GM21737 (cell line): ENCODE results near the gene DST.

Experiments used
- ATAC-seq: cut with Tn5 transposase; IDR thresholded peaks from one replicate; pipeline ENCODE4 v1.9.1; 2021; ENCODE audit warnings: mild to moderate bottlenecking, moderate library complexity; ENCODE audit not compliant: unreplicated experiment

The DST gene

DNA sequence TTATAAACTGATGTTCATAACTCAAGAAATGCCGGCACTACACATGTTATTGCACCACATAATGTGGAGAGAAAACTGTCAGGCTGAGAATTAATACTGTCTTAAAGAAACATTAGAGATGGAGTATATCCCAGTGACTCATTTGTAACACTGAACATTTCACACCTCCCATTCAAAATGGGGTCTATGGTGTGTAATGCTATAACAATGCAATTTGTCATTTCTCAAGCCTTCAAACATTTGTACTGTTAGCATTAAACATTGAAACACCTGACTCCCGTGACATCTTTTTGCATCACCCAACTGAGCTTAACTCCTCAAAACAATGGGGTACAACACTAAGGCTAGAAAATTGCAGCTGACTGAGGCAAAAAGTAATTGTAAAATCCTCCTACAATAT, 151.7 kb downstream of the DST start:
- no peak for ATAC-seq

DNA sequence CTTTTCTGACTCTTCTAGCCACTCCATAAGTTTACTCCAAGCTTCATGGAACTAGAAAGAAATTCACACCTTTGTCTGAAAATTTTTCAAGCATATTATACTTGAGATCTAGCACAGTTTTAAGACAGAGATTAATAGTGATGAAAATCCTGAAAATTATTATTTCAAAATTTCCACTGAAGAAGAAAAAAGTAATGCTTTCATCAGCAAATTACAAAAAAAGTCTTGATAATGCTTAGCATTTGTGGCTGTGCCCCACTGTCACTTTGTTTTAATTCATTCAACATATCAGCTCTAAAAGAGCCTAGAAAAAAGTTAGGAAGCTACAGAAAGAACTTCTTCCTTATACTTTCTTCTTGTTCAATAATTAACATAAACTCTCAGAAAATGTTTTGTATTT, 153.1 kb downstream of the DST start:
- ATAC-seq = no peak

DNA sequence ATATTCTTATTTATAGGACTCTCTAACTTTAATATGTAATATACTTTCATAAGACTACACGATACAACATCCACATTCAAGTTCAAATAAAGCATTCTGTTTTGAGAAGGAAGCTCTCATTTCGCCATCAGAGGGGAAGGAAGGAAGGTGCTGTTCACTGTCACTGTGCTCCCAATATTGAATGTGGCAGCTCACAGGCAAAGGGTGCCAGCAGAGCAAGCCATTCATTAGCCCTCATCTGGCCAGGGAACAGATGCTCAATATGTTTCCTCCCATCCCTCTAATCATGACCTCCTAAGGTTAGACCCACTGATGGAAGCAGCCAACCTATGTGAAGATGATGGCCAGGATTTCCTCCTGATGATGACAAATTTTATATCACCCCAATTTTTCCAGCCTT, 154.4 kb downstream of the DST start:
- no peak for ATAC-seq

DNA sequence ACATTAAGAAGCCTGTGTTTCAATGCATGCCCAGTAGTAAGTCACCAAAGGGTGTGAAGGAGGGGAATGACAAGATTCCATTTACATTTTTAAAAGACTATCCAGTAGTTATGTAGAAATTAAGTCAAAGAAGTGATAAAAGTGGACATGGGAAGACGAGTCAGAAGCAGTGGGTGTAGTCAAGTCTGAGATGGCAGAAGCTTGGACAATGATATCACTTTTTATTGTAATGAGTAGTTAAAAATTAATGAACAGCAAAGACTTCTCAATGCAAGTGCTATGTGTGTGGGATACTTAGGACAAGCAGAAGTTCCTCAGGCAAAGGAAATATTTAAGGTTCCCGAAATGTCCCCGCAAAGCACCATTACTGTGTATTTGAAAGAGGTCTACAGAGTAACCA, 156.0 kb downstream of the DST start:
- ATAC-seq = no peak

DNA sequence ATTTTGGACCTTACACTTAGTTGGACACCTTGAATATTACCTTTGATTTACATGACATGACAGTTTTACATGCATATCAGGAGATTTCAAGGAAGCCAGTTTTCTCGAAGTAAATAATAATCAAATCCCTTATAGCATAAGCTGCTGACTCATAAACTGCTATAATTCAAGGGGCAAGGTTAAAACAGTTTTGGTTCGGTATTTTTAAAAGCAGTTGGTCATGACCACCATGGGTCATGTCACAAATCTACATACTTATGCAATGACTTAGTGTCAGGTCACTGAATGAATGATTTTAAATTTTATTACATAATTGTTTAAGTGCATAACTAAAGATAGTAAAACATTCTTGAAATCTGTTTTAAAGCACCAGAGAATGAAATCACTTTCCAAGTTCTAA, 158.0 kb downstream of the DST start:
- no peak for ATAC-seq

DNA sequence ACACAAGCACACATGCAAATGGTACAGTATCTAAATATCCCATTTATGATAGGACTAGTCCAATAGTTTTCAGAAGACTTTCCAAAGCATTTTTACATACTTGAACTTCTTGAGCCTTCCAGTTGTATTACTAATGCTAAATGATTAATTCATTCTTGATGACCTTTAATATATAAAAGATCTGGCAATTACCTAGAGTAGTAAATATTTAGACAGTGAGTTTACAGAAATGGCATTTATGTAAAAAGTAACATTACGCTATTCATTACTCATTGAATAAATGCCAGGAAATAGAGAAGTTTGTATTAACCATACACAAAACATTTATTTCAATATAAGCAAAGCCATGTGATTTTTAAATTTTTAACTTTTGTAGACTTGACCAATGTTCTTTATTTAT, 158.8 kb downstream of the DST start:
- no peak for ATAC-seq

DNA sequence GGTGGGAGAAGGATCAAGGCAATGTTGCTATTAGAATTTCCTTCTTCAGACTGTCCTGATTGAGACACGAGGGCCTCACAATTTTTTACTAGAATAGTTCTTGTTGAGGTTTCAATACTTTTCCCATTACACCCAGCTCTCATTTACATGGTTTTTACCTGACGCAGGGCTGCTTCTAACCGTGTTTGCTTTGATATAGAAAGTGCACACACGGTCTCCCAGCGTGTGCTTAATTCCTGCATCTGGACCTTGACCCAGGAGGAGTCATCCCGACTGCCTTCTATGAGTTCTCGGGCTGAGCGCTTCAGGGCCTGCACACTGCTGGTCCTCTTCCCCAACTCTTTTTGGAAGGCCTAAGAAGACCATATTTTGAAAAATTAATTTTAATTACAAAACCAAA, 160.2 kb downstream of the DST start:
- ATAC-seq = no peak

DNA sequence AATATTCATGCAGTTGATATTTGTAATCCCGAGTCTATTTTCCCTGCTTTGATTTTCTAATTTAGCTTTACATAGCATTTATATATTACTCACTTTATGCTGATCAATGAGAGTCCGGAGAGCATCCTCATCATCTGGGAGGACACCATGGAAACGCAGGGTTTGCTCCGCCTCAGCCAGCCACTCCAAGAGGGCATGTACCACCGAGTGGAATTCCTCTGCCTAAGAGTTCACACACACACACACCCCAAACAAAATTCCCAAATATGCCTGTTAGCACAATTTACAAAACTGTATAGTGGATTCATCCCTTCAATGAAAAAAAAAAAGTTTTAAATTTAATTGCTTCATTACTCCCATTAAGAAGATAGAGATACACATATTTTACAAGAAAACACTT, 160.7 kb downstream of the DST start:
- ATAC-seq = no peak

DNA sequence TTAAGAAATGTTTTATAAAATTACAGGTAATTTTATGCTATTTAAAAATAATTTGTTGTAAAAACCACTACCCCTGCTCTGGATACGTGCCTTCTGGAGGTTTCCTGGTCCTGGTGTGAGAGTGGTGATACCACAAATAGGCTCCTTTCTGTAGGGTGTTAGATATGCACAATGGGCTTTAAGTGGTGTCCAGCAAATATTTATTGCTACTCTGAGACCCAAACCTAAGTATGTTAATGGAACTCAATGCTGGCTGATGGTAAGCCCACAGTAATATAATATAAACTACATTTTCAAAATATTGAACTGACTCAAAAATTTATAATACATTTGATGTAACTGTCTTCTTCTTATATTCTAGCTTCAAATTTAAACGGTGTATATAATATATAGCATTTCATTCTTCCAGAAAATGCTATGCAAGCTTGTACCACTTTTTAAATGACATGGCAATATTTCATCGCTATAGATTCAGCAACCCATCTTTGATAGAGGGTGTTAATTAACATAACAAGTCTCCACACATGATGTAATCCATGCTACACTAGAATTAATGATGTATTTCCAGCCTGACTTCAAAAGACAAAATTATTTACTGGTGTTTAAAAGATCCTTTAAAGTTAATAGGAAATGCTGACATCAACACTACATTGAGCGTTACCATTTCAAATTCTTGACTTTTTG, 161.9 kb downstream of the DST start:
- ATAC-seq = no peak

DNA sequence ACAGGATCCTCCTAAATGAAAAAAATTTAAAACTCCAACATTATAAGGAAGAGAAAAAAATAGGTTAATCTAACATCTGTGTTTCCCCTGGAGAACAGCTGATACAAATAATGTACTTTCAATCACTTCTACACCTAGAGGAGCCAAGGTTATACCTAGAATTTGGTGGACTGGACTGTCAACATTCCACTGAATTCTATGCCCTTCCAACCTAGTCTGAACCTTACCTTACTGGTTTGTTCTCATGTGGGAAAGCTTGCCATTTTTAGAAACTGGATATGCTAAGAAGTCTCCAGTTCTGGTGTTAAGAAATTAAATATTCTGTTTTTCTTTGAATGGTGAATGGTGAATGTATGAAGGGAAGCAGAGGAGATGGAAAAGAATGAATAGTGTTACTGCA, 162.4 kb downstream of the DST start:
- no peak for ATAC-seq

DNA sequence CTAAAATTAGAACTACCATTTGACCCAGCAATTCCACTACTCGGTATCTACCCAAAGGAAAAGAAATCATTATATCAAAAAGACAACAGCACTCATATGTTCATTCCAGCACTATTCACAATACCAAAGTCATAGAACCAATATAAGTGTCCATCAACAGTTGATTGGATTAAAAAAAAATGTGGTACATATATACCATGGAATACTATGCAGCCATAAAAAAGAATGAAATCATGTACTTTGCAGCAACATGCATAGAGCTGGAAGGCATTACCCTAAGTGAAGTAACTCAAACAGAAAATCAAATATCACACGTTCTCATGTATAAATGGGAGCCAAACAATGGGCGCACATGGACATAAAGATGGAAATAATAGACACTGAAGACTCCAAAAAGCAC, 163.3 kb downstream of the DST start:
- no peak for ATAC-seq

DNA sequence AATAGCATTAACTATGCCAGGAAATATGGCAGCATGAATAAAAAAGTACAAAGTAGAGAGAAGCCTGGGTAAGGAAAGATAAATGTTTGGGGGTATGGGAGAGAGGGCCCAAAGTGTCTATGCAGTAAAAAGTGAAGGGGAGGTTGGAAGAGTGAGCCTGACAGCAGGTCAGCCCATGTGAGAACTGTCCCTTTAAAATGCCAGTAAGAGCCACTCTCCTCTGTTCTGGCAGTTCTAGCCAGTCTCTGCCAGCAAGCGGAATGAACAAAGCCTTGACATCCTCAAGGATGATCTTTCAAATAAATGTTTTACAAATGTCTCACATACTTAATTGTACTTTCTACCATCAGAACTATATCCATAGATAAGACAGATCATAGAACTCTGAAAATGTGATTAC, 164.5 kb downstream of the DST start:
- ATAC-seq = no peak

DNA sequence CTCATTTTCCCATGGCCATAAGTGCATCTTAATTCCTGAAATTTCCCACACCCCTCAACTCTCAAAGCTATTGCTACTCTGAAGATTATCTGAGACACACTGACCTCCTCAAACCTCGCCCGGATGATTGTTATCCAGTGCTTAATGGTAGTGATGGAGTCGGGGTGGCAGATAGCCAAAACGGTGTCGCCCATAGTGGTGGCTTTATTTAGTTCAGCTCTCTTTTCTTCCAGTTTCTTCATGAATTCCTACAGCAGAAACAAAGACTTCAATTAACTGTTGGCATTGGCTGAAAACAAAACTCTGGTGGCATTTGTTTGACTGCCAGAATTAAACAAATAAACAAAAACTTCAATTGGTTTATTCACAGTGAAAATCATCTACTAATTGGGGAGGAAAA, 165.4 kb downstream of the DST start:
- no peak for ATAC-seq

DNA sequence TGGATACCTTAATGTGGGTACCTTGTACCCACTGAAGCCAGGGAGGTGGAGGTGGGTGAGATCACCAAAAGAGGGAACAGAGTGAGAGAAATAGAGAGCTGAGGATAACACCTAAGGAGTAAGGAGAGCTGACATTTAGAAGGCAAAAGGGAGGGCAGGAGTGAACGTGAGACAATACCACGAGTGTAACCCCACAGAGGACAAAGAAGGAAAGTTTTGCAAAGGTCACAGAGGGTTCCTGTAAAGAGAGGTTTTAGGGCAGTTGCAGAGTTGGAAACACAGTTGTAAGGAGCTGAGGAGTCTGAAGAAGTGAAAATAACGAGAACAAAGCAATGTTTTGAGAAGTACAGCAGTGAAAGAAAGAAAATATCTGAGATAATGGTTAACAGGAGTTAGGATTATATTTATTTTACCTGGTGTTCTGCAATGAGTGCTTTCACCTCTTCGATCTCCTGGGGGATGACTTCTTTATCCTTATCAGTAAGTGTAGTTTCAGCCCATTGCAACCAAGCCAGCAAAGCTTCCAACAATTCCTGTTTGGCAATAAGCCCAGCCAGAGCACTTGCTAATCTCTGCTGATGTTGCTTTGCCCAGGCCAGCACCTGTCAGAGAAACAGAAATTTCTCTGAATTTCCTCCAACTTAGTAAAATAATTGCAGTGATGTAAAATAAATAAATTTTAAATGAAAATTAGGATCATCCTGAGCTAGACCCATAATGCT, 166.8 kb downstream of the DST start:
- ATAC-seq = no peak

DNA sequence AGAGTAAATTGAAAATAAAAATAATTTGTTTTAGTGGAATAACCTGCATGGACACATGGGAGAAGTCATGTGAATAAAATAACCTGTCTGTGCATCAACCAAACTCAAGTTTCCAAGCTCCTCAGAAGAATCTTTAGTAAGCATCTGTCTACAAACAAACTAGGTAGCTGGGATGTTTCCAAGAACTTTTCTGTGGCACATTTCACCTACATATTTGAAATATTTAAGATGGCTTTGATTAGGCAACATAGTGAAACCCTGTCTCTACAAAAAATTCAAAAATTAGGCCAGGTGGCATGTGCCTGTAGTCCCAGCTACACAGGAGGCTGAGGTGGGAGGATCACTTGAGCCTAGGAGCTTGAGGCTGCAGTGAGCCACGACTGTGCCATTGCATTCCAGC, 168.2 kb downstream of the DST start:
- no peak for ATAC-seq

DNA sequence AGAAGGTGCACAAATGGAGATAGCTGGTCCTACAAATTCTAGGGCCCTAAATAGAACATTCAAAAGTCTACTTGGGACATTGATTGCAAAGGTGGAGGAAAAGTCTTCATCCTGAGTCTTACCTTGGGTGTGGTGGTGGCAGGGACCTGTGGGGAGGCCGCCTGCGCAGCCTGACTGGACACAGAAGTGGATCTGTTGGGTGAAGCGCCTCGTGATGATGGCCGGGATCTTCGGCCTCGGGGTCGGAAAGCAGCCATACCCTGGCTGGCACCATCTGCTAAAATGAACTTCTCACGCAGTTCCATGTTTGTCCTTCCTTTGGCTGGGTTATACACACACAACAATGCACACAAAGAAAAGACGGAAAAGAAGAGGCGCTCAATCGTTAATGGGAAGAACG, 179.2 kb downstream of the DST start:
- no peak for ATAC-seq

DNA sequence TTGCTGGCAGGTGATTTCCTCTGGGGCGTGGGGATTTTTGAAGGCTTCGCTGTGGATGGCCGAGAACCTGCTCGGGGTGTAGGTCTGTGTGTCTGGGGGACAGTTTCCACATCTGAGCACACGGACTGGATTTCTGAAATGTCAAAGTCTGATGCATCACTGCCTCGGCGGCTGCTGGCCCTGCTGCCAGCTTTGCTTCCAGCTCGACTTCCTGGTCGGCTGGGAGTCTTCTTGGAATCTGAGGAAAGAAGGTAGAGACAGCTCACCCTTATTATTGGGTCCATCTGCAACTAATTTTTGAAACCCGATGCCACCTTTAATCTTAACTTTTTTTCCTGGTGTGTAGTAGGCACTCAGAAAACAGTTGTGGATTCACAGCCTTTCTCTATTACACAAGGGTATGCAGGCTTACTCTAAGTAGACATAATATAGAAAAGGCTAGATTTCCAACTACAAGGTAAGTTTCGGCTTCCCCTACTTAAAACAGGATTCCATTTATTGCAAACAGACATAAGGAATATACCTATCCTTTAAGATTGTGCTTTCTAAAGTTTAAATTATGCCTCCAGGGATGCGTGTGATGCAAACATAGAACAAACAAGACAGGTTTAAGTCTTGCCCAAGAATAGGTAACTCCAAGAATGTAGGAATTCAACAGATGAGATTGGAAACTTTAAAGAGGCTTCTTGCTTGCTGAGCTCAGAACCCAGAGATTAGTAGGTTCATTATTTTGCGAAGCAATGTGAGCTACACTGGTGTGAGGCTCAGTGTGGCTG, 183.5 kb downstream of the DST start:
- no peak for ATAC-seq

DNA sequence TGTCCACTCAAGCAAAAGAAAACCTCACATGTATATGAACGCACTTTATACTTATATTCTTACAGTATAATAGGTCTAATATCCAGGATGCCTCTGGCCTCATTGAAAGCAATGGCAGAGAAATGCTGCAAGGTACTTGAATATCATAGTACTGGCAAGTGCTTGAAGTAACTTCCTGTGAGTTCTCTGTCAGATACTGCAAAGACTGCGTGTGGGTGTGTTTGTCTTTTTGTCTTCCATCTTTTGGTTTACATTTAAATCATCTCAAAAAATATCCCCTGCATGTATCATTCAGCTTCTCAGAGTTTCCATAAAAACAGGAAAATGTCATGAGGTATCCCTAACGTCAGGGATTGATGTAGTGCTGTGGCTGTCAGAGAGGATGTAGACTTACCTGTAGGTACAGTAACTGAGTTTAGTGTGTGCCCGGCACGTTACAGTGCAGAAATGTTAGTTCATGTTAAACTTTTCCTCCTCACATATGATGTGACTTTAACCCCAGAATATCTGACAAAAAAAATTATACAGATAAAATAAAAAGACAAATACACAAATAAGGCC, 184.3 kb downstream of the DST start:
- ATAC-seq = no peak

DNA sequence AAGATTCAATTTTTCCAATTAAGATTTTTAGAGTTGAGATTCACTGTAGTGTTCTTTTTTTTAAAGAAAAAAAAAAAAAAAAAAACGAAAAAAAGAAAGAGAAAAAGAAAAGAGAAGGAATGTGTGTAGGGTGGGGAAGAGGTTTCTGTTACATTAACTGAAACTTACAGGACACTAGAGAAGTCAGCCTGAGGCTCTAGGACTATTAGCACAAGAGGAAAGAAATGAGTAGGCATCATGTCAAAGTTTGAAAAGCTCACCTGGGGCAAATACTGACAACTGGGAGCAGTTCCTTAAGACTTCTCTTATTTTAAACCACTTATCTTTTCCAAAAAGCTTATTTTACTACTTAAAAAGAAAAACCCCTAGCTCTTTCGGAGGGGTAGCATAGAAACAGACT, 185.9 kb downstream of the DST start:
- no peak for ATAC-seq

DNA sequence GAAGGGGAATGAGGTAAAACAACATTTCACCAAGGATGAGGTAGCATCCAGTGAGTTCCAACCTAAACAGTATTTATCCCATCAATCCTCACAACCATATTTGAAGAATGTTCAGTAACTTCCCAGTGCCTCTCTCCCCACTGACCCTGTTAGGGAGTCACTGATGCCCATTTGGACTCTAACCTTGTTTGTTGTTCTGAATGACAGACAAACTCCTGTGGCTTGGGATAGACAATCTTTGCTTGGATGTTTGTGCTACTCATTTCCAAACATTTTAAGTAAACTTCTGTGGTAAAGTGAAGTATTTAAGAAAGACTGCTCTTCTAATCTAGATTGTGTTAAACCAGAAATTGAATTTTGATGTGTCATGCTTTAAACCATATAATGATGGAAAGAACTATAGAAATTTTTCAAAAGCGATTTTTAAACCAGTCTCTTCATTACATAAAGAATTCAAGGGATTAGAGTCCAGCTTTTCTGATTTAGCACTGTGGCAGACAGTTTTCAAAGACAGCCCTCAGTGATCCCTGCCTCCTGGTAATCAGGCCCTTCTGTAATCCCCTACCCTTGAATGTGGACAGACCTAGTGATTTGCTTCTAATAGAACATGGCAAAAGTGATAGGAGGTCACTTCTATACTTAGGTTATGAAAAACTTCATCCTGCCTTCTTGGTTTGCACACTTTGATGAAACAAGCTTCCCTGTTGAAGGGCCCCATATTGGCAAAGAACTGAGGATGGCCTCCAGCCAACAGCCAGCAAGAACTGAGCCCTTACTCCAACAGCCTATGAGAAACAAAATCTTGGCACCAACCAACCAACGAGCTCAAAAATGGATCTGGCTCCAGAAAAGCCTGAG, 191.6 kb downstream of the DST start:
- no peak for ATAC-seq

DNA sequence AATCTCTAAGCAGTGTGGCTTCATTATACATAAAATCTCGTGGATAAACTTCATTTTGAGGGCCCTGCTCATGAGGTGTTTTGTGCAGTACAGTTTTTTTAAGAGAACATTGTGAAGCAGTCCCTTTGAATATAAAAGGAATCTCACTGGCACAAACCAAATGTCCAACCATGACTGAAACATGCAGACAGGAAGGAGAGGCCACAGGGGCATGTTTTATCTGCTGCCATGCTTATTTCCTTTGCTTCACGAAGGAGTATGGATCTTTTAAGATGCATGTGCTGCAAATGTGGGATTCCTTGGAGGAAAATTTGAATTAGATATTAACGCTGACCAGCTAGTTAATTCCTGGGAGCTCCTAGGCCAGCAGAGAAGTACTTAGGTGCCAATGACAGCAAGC, 192.3 kb downstream of the DST start:
- no peak for ATAC-seq
